Activated naive CD8-positive, alpha-beta T cell treated with anti-CD3 and anti-CD28 coated beads for 36 hours (primary cell): ENCODE results near the gene PTHLH. TPM values are rescaled to one million over a fixed set of nuclear protein-coding genes. Genes with fewer than 3 reads are reported as not detected.

Experiments used
- DNase-seq: peaks from one replicate; pipeline ENCODE4 v3.0.0; 2021
- H3K27ac Mint-ChIP-seq: one replicate; pipeline ENCODE4 v1.8.0; 2022; ENCODE audit warnings: mild to moderate bottlenecking, moderate library complexity, mixed read lengths
- H3K27me3 Mint-ChIP-seq: one replicate; pipeline ENCODE4 v1.8.0; 2022; ENCODE audit warnings: mild to moderate bottlenecking, mixed read lengths
- H3K36me3 Mint-ChIP-seq: one replicate; pipeline ENCODE4 v1.8.0; 2021; ENCODE audit warnings: mild to moderate bottlenecking, mixed read lengths
- H3K4me1 Mint-ChIP-seq: one replicate; pipeline ENCODE4 v1.8.0; 2021; ENCODE audit warnings: mixed read lengths
- H3K4me3 Mint-ChIP-seq: one replicate; pipeline ENCODE4 v1.8.0; 2022; ENCODE audit warnings: mild to moderate bottlenecking, moderate library complexity, mixed read lengths
- H3K9me3 Mint-ChIP-seq: one replicate; pipeline ENCODE4 v1.8.0; 2022; ENCODE audit warnings: mixed read lengths
- total RNA-seq, 2 experiments: library from RNA; stranded (reverse); gene quantifications; one replicate each; pipeline ENCODE4 v1.2.3, GENCODE V29; 2021

The PTHLH gene
- total RNA-seq, 2 experiments from 2014 or later, result not detected

- H3K27ac Mint-ChIP-seq, result no peak overlapping the region
- H3K27me3 Mint-ChIP-seq, result peaks cover 88% of the 10 kb centered on the region
- no peak overlapping the region for H3K4me3 Mint-ChIP-seq
- no peaks in the 10 kb centered on the region for H3K9me3 Mint-ChIP-seq
- H3K36me3 Mint-ChIP-seq, result no peaks in the 10 kb centered on the region
- peaks cover 26% of the 10 kb centered on the region for H3K4me1 Mint-ChIP-seq
- DNase-seq, result no peak
Measured at GRCh38 chr12:27966870-27967269, 5.7 kb downstream of the PTHLH start.

DNA sequence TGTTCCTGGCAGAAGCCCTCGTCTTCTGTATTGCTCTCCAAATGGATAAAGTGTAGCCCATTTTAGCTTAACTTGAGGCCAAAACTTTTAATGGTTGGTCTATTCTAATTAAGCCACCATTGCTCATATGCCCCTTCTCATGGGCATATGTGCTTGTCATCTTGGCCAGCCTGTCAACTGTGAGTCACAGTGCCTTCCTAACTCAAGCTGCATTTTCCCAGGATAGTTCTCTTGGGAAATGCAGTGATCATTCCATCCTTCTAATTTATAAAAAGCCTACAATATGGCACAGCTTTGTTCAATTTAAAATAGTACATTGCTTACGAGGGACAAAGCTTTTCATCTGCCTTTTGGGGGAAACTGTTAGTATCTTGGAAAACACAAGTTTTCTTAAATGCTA lies 6.6 kb downstream of the PTHLH start:
- H3K4me3 Mint-ChIP-seq, result no peak overlapping the region

DNA sequence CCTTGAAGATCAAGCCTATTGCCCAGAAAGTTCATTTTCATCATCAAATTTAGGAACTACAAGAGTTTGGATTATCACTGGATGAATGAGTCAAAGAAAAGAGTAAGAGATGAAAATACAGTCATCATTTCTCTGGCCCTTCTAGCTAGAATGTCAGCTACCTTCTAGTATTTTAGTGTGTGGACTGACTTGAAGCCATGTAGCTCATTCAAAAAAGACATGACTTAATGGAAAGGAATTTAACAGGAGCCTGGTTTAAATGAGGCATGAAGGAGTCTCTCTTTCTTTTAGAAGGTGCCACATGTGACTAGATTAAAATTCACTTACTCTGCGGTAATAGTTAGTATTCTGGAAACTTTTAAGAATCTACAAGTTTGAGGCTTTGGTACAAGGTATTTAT lies 7.1 kb downstream of the PTHLH start:
- no peaks in the 10 kb centered on the region for H3K36me3 Mint-ChIP-seq
- no peak for DNase-seq
- H3K4me3 Mint-ChIP-seq, result no peak overlapping the region
- H3K9me3 Mint-ChIP-seq, result no peaks in the 10 kb centered on the region
- peaks cover 16% of the 10 kb centered on the region for H3K4me1 Mint-ChIP-seq
- no peak overlapping the region for H3K27ac Mint-ChIP-seq
- H3K27me3 Mint-ChIP-seq, result peaks cover 81% of the 10 kb centered on the region

More for the DNA sequence above, 6.6 kb downstream of the PTHLH start:
- Mint-ChIP-seq H3K9me3 (no peaks in the 10 kb centered on the region), H3K27me3 (peaks cover 82% of the 10 kb centered on the region), H3K36me3 (no peaks in the 10 kb centered on the region), H3K27ac (no peak overlapping the region), H3K4me1 (peaks cover 19% of the 10 kb centered on the region)
- DNase-seq, result no peak

- no peak overlapping the region for H3K4me3 Mint-ChIP-seq
- H3K4me1 Mint-ChIP-seq, result peaks cover 8% of the 10 kb centered on the region
- DNase-seq, result no peak
- peaks cover 80% of the 10 kb centered on the region for H3K27me3 Mint-ChIP-seq
- H3K9me3 Mint-ChIP-seq, result no peaks in the 10 kb centered on the region
- H3K36me3 Mint-ChIP-seq, result no peaks in the 10 kb centered on the region
- no peak overlapping the region for H3K27ac Mint-ChIP-seq
Measured at GRCh38 chr12:27964123-27964522, 8.4 kb downstream of the PTHLH start.

GRCh38 chr12:27960821-27961220 lies 11.7 kb downstream of the PTHLH start:
- Mint-ChIP-seq H3K27me3 (peaks cover 69% of the 10 kb centered on the region), H3K36me3 (no peaks in the 10 kb centered on the region), H3K27ac (no peak overlapping the region), H3K9me3 (no peaks in the 10 kb centered on the region), H3K4me3 (no peak overlapping the region), H3K4me1 (no peaks in the 10 kb centered on the region)
- DNase-seq, result no peak

- H3K36me3 Mint-ChIP-seq, result no peaks in the 10 kb centered on the region
- H3K9me3 Mint-ChIP-seq, result no peaks in the 10 kb centered on the region
- H3K27ac Mint-ChIP-seq, result no peak overlapping the region
- no peaks in the 10 kb centered on the region for H3K4me1 Mint-ChIP-seq
- peaks cover 54% of the 10 kb centered on the region for H3K27me3 Mint-ChIP-seq
- H3K4me3 Mint-ChIP-seq, result no peak overlapping the region
- no peak for DNase-seq
Measured at GRCh38 chr12:27958675-27959074, 13.9 kb downstream of the PTHLH start.

DNA sequence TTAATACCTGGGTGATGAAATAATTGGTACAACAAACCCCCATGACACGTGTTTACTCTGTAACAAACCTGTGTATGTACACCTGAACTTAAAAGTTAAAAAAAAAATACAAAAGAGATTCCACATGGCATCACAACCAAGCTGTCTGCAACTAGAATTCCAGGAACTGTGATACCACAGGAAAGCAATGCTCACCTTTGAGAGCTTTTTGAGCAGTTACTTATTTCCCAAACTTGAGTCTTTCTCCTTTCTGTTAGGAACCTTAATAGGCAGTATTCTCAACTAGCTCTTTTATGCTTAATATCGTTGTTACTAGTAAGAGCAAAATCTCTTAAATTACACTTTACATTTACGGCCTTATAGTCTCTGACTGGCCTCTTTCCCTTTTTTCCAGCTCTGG lies 15.2 kb downstream of the PTHLH start:
- Mint-ChIP-seq H3K9me3 (no peaks in the 10 kb centered on the region), H3K36me3 (no peaks in the 10 kb centered on the region), H3K27me3 (peaks cover 44% of the 10 kb centered on the region), H3K4me3 (no peak overlapping the region), H3K27ac (no peak overlapping the region), H3K4me1 (no peaks in the 10 kb centered on the region)
- DNase-seq, result no peak

GRCh38 chr12:27953817-27954216 lies 18.7 kb downstream of the PTHLH start:
- no peak overlapping the region for H3K4me3 Mint-ChIP-seq
- no peaks in the 10 kb centered on the region for H3K9me3 Mint-ChIP-seq
- no peak overlapping the region for H3K27ac Mint-ChIP-seq
- H3K27me3 Mint-ChIP-seq, result peaks cover 21% of the 10 kb centered on the region
- no peaks in the 10 kb centered on the region for H3K36me3 Mint-ChIP-seq
- no peak for DNase-seq
- no peaks in the 10 kb centered on the region for H3K4me1 Mint-ChIP-seq

DNA sequence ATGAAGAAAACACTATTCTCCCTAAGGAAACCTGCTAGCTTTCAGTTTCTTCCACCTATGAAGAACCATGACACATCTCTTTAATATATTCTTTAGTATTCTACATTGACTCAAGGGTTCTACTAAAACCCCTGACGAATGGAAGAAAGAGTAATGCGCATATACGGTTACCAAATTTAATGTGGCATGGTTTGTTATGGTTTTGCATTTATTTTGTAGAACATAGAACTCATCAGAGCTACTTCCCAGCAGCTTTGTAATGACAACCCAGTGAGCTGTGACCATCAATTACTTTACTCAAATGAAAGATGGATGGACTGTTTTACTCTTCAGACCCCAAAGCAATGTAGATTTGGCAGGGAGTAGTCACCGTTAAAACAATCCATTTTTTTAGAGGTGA lies 19.2 kb downstream of the PTHLH start:
- H3K27me3 Mint-ChIP-seq, result peaks cover 17% of the 10 kb centered on the region
- H3K27ac Mint-ChIP-seq, result no peak overlapping the region
- H3K36me3 Mint-ChIP-seq, result no peaks in the 10 kb centered on the region
- no peak for DNase-seq
- no peaks in the 10 kb centered on the region for H3K4me1 Mint-ChIP-seq
- no peaks in the 10 kb centered on the region for H3K9me3 Mint-ChIP-seq
- H3K4me3 Mint-ChIP-seq, result no peak overlapping the region

DNA sequence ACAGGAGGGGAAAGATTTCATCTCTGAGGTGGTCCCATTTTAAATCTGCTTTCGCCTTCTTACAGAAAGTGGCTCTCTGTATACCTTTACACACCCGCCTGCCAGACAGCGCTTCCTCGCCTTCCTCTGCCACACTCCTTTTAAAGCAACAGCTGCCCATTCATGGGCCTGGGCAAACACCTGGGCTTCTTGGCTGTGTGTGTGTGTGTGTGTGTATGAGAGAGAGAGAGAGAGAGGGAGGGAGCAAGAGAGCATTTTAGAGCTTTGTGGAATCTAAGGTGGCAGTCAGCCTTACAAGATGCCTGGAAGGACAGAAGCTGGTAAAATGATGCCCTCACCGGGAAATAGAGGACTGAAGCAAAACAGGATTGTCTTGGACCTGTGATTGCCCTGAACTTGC lies 20.0 kb downstream of the PTHLH start:
- H3K36me3 Mint-ChIP-seq, result no peaks in the 10 kb centered on the region
- no peak overlapping the region for H3K4me3 Mint-ChIP-seq
- DNase-seq, result no peak
- no peak overlapping the region for H3K27ac Mint-ChIP-seq
- H3K4me1 Mint-ChIP-seq, result no peaks in the 10 kb centered on the region
- H3K9me3 Mint-ChIP-seq, result no peaks in the 10 kb centered on the region
- H3K27me3 Mint-ChIP-seq, result peaks cover 13% of the 10 kb centered on the region

DNA sequence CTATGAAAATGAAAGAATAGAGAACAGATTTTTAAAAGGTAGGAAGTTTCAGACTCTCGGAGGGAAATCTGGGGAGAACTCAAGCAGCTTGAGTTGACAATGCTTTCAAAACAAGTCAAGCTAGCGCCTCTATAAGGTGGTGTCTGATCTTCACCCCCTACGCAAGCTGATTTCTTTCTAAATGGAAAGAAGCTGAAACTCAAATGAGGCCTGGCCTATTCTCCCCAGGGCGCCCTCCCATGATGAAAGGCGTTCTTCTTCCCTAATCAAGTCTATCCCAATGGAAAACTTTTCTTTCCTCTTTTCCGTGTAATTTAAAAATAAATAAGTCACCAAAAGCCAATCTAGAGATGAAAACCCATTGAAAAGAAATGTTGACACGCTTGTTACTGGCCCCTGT lies 20.6 kb downstream of the PTHLH start:
- peaks cover 10% of the 10 kb centered on the region for H3K27me3 Mint-ChIP-seq
- no peaks in the 10 kb centered on the region for H3K9me3 Mint-ChIP-seq
- no peaks in the 10 kb centered on the region for H3K4me1 Mint-ChIP-seq
- no peak overlapping the region for H3K4me3 Mint-ChIP-seq
- H3K36me3 Mint-ChIP-seq, result no peaks in the 10 kb centered on the region
- no peak overlapping the region for H3K27ac Mint-ChIP-seq
- DNase-seq, result no peak

- Mint-ChIP-seq H3K4me1 (peaks cover 3% of the 10 kb centered on the region), H3K9me3 (no peaks in the 10 kb centered on the region), H3K4me3 (no peak overlapping the region), H3K27me3 (peaks cover 8% of the 10 kb centered on the region), H3K36me3 (no peaks in the 10 kb centered on the region), H3K27ac (no peak overlapping the region)
- no peak for DNase-seq
Measured at GRCh38 chr12:27946421-27946820, 26.1 kb downstream of the PTHLH start.

- Mint-ChIP-seq H3K4me1 (no peaks in the 10 kb centered on the region), H3K4me3 (no peak overlapping the region), H3K36me3 (no peaks in the 10 kb centered on the region), H3K27me3 (peaks cover 27% of the 10 kb centered on the region), H3K27ac (no peak overlapping the region), H3K9me3 (no peaks in the 10 kb centered on the region)
- DNase-seq, result peak; percentile 62
Measured at GRCh38 chr12:27940756-27941402, 31.7 kb downstream of the PTHLH start.

DNA sequence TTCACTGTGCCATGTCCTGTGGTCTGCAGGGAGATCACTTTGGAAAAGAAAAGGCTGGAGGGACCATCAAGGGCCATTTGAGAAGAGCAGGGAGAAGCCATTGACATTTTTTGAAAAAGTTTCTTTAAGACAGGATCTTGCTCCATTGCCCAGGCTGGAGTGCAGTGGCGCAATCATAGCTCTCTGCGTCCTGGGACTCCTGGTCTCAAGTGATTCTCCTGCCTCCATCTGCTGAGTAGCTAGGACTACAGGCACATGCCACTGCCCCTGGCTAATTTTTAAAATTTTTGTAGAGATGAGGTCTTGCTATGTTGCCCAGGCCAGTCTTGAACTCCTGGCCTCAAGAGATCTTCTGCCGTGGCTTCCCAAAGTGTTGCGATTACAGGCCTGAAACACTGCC lies 32.3 kb downstream of the PTHLH start:
- Mint-ChIP-seq H3K36me3 (no peaks in the 10 kb centered on the region), H3K4me3 (no peak overlapping the region), H3K27ac (no peak overlapping the region), H3K9me3 (no peaks in the 10 kb centered on the region), H3K4me1 (no peaks in the 10 kb centered on the region), H3K27me3 (peaks cover 30% of the 10 kb centered on the region)
- DNase-seq, result no peak

DNA sequence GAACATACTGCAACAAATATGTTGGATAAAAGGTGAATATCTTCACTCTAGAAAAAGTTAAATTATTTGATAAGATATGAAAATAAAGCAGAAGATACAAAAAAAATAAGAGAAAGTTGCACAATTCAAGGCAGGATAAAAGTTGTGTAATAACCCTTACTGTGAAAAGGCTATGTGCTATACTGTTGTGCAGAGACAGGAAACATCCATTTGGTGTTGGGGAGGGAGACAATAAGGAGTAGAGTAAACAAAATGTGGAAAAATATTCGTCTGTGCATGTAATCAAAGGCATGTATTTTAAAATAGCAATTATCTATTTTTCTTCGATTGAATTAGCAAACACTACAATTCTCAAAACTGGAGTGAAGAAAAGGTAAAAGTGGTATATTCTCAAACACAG lies 34.8 kb downstream of the PTHLH start:
- peaks cover 36% of the 10 kb centered on the region for H3K27me3 Mint-ChIP-seq

GRCh38 chr12:27936196-27936595 lies 36.3 kb downstream of the PTHLH start:
- Mint-ChIP-seq H3K4me1 (peaks cover 3% of the 10 kb centered on the region), H3K27ac (no peak overlapping the region), H3K27me3 (peaks cover 28% of the 10 kb centered on the region), H3K4me3 (no peak overlapping the region), H3K9me3 (no peaks in the 10 kb centered on the region), H3K36me3 (no peaks in the 10 kb centered on the region)
- no peak for DNase-seq

More for the DNA sequence above, 34.8 kb downstream of the PTHLH start:
- DNase-seq, result no peak
- H3K36me3 Mint-ChIP-seq, result no peaks in the 10 kb centered on the region
- no peaks in the 10 kb centered on the region for H3K4me1 Mint-ChIP-seq
- H3K27ac Mint-ChIP-seq, result no peak overlapping the region
- H3K4me3 Mint-ChIP-seq, result no peak overlapping the region
- no peaks in the 10 kb centered on the region for H3K9me3 Mint-ChIP-seq
